GM19023 (cell line): ENCODE measurements around the gene SNRPD2.
"Not testable (repeated sequence)": the region's sequence is repeated elsewhere in the genome, so short reads cannot be mapped to it uniquely, and the experiment has no call there.

ENCODE experiments used
- ATAC-seq: cut with Tn5 transposase; IDR thresholded peaks from one replicate; pipeline ENCODE4 v1.9.1; 2021; ENCODE audit warnings: mild to moderate bottlenecking, moderate library complexity; ENCODE audit not compliant: unreplicated experiment

The SNRPD2 gene

DNA sequence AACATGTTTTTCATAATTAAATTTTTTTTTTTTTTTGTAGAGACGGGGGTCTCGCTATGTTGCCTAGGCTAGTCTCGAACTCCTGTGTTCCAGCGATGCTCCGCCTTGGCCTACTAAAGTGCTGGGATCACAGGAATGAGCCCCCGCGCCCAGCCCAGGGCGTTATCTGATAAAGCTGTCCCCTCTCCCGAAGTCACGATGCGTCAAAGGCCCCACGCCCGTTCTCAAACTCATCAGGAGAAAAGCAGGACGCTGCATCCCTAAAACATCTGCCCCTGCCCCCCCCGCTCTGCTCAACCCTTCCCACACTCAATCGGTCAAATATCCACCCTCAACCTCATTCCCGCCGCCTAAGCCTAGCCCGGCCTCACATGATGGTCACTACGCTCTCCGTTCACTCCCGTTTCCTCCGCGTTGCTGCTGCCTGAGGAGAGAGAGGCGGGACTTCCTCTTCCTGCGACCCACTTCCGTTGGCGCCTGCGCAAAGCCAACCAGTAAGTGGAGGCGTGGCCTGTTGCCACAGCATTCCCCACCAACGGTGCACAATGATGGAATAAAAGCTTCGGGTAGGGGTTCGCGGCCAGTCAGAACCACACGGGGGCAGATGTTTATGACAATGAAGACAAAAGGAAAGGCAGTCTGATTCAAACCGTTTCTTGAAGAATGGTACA is at the start of gene SNRPD2:
Gene SNRPD2, minus strand, starts transcription at position 438 of the 671 bp plus-strand sequence. Its CDS starts 65 bp downstream, at position 373.
- peak; percentile 59 for ATAC-seq

DNA sequence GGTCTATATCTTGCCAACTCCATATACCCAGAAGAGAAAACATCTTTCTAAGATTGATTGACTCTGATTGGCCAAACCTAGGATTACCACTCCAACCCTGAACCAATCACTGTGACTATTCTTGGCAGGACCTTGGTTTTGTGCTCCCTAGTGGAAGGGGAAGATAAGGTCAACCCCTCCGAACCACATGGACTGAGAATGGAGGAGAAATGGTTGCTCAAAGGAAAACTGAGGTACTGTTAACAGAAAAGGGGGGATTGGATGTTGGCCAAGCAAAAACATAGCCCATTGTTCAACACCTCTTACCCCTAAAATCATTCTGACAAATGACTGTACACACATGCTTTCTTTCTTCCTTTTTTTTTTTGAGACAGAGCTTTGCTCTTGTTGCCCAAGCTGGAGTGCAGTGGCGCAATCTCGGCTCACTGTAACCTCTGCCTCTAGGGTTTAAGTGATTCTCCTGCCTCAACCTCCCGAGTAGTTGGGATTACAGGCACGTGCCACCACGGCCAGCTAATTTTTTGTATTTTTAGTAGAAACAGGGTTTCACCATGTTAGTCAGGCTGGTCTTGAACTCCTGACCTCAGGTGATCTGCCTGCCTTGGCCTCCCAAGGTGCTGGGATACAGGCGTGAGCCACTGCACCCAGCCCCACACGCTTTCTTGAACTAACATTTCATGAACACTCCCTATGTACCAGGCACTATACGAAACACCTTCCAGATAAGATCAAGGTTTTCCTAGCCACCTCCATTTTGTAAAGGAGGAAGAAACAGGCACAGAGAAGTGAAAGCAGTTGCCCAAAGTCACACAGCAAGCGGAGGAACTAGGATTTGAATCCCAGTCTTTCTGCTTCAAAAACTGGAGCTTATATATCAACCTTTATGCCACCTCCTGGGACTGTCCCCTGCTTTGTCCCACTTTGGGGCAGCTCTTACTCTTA is 48.0 kb upstream of the SNRPD2 start:
- ATAC-seq, result no peak

DNA sequence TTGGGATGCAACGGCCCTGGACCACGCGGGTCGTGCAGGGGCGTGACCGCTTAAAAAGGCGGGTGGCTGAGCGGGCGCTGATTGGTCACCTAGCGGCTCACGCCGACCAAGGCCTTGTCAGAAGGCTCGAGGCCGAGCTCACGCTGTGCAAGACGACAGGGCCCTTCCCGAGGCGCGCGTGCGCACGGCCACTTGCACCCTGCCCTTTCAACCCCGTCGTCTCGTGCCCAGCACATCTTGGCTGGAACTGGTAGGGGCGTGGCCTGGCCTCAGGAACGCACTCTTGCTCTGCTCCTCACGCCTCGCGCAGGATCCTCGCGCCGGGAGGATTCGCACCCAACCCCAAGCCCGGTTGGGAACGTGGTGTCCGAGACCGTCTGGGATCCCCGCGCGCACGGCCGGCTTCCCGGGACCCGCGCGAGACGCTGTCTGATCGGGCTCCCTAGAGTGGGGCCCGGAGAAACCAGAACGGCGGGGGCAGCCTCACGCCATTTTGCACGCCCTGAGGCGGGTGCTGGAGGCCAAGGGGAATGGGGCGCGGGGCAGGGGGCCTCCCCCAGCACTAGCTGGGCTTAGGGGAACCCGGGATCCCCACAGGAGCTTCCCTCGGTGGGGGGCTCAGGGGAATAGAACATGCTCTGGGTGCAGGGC is 41.5 kb upstream of the SNRPD2 start, which contains the start of gene MEIOSIN:
Gene MEIOSIN, plus strand, starts transcription at position 280 of the 651 bp plus-strand sequence. CDS start 1,938 bp downstream, outside the sequence.
- ATAC-seq, result no peak

DNA sequence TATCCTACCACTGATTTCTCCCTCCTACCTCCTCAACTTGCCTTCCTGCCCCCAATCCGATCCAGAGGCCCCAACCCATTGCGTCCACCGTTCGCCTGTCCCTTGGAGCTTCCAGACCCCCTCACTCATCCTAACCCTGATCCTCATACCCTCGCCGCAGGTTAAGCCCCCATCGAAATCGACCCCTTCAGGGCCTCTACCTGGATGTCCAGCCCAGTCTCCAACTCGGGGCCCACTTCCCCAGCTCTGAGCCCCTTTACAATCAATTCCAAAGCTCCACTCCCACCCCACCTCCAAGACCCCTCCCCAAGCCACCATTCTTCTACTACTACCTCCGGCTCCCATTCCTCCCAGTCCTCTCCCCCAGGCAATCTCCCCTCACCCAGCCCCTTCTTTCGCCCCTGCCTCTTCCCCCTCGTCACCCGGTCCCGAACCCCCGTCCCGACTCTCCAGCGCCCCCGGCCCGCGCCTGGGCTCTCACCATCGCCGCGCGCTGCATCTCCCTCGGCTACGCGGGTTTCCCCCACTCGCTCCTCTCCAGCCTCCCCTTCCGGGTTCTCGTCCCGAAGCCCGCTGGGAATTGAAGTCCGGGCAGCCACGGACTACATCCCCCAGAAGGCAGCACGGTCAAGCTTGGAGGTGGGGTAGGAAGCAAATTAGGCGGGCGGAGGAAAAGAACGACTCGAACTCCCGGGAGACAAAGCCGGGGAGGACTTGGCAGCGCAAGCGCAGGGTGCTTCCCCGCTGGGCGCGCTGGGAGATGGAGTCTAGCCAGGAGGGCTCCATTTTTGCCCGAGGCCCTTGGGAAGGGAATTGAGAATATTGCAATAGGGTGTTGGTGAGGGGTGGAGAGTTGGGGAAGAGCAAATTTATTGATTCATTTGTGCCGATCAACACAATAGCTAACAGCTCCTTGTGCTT is 38.9 kb upstream of the SNRPD2 start, which contains the start of gene FBXO46:
Gene FBXO46, minus strand, starts transcription at position 529 of the 921 bp plus-strand sequence. CDS start 17,401 bp downstream, outside the sequence.
- ATAC-seq, result peak; percentile 84

DNA sequence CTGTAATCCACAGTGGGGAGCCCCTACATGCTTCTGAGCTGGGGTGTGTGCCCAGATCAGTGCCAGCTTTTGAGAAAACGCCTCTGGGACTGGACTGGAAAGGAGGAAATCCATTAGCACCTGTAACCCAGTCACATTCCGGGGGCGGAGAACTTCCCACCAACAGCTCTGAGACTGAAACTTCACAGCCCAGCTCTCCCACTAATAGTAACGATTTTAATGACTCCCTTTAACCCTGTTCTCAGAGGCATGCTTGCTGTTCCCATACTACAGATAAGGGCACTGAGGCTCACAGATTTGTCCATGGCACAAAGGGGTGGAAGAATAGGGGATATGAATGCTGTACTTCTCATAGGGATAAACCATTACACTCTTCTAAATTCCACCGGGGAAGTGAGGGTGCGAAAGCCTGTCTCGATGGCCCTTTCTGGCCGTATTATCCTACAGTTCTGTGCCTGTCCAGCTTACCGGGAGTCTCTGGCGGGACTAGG is 38.1 kb upstream of the SNRPD2 start:
- ATAC-seq, result no peak

DNA sequence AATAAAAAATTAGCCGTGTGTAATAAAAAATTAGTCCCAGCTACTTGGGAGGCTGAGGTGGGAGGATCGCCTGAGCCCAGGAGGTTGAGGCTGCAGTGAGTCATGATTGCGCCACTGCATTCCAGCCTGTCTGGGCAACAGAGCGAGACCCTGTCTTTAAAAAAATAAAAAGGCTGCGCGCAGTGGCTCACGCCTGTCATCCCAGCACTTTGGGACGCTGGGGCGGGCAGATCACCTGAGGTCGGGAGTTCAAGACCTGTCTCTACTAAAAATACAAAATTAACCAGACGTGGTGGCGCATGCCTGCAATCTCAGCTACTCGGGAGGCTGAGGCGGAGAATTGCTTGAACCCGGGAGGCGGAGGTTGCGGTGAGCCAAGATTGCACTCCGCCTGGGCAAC is 36.9 kb upstream of the SNRPD2 start:
- ATAC-seq, result not testable (repeated sequence)

DNA sequence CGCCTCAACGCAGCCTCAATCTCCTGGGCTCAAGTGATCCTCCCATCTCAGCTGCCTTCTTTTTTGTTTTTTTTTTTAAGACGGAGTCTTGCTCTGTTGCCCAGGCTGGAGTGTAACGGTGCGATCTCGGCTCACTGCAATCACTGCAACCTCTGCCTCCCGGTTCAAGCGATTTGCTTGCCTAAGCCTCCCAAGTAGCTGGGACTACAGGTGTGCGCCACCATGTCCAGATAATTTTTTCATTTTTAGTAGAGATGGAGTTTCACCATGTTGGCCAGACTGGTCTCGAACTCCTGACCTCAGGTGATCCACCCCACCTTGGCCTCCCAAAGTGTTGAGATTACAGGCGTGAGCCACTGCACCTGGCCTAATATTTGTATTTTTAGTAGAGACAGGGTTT is 28.3 kb upstream of the SNRPD2 start:
- ATAC-seq, result not testable (repeated sequence)

DNA sequence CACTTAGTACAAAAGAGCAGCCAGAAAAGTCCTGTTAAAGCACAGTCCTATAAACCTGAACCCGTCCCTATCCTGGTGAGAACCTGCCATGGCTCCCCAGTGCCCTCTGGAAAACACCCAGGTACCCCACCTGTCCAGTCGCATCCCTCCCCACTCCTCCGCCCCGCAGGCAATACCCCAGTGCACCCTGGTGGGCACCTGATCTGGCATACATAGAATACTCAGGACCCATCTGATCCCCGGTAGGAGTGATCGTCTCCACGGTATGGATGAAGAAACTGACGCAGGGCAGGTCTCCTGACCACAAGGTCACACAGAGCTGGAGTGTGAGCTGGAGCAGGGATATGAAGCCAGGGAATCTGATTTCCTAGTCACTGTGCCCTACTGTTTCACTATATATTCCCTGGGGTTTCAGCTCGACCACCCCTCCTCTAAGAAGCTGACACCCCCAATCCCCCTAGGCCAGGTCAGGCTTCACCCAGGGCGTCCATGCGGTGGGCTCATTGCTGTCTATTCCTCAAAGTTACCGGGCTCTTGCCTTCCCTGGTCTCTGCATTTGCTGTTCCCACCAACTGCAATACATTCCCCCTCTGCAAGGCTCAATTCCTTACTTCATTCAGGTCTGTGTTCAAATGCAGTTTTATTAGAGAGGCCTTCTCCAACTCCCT is 26.4 kb upstream of the SNRPD2 start:
- ATAC-seq, result no peak

DNA sequence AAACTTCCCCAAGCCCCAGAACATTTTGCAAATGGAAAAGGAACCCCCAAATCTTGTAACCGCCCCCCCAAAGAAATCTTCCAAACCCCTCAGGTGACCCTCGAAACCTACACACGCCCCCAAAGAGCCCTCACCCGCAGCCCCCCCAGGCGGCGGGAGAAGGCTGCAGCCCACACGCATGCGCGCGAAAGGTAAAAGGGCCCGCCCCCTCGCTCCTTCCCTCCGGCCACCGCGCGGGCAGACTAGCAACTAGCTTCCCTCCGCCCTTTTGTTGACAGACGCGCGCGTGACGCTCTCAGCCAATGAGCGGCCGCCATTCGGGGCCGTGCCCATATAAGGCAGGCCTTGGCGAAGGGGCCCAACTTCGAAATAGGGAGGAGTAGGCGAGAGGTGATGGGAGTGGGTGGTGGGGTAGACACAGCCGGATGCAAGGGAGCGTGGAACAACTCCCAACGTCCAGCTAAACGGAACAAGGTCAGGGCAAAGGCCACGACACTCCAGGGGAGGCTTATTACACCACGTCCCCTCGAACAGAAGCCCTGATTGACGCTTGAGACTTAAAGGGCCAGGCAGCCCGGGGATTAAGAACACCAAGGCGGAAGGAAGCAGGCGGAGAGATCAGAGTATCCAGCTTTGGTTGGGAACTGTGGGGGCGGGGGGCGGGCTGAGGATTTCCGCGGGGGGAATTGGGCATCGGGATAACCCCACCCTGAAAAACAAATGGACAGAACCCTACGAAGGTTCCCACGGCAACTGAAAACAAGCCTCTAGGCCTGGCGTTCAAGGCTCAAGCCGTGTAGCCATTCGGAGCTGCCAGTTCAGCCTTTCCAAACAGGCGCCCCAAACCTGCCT is 25.6 kb upstream of the SNRPD2 start:
- peak; percentile 93 for ATAC-seq

DNA sequence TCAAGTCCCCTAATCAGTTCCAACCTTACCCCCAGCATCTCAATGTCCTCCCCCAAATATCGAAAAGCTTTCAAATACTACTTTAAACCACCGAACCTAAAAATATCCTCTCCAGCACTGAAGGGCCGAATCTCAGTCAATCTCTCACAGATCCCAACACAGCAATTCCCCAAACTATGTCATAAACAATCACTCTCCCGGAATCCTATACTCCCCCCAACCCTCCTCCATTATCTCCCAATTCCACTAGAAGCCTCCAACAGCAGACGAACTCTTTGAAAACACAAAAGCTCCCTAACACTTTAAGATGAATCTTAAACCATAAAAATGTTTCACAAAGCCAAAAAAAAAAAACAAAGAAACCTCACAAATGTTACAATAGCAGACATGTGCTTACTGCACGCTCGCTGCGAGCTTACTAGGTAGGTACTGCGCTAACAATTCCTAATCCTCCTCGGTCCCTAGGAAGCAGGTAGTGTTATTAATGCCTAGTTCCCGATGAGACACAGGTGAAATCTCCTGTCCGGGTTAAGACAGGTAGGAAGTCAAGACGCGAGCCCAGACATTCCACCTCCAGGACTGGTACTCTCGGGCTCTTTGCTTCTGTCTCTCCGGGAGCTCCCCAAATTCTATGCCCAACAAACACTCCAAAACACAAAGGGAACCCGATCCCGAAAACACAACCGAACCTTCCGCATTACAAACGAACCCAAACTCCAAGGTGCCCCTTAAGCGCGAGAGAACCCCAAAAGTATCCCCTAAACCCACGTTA is 24.8 kb upstream of the SNRPD2 start:
- ATAC-seq, result no peak

DNA sequence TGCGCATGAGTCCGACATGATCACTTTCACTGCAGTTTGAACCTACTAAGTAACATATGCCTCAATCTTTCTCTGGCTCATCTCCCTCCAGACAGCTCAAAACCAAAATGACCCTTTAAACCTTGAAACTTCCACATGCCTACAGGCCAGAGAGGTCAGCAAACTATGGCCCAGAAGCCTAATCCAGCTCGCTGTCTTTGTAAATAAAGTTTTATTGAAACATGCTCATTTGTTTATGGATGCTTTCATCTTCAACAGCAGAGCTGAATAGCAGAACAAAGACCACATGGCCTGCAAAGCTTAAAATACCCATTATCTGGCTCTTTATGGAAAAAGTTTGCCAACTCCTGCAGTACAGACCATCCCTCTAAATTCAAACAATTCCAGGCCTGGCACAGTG is 23.4 kb upstream of the SNRPD2 start:
- no peak for ATAC-seq

DNA sequence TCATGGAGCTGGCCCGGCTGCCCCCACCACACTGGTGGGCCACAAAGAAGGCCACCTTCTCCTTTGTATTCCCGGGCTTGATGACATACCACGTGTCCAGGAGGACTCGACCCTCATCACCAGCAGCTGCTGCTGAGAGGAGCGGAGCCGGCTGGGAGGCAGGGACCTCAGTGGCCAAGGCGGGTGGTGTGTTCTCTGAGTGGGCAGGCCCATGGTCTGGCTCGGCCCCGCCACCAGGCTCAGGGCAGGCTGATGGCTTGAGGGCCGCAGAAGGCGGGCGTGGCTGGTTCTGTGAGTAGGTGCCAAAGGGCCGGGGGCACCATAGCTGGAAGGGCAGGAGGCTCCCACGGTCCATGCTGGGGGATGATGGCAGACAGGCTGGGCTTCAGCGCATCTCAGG is 21.4 kb upstream of the SNRPD2 start:
- ATAC-seq, result no peak

DNA sequence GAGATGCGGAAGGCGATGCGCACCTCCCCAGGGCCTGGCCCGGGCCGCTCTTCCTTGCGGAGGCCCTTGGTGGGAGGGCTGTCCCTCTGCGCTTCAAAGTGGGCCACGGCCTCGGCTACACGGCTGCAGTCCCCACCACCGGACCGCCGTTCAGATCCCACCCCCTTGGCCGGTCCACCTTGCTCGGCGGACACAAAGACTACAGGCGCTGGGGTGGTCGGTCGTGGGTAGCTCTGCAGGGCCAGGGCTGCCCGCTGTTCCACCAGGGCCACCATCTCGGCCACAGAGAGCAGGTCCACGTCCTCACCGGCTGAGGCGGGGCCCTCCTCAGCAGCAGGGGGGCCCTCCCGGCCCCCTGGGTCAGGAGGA is 20.9 kb upstream of the SNRPD2 start:
- ATAC-seq, result no peak

DNA sequence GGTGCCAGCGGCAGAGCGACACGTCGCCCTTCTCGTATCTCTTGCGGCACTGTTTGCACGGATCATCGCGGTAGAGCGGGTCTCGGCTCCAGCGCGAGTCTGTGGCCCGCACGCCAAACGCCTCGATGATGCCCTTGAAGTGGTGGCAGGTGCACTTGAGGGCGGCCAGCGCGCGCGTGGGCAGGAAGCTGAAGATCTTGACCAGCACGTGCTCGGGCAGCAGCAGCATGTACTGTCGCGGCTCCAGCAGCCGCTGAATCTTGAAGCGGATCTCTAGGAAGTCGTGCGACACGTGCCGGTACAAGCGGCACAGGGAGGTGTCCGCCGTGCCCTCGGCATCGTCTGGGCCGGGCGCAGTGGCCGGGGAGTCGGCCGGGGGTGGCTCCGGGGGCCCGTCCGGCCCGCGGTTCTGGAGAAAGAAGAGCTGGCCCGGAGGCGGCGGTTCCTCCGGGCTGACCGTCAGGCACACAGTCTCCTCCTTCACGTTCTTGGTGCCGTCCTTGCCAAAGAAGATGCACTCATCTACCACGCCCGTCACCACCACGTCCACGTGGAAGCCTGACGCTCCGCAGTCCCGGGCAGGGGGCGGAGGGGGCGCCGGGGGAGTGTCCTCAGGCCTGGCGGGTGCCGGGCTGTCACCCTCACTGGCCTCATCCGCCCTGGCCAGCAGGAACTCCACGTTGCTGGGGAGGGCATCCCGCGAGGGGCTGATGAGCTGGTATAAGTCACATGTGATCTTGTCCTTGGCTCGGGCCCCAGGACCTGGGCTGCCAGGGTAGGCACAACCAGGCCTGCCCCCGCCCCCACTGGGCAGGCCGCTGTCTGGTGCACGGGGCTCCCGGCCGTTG is 20.3 kb upstream of the SNRPD2 start:
- no peak for ATAC-seq

DNA sequence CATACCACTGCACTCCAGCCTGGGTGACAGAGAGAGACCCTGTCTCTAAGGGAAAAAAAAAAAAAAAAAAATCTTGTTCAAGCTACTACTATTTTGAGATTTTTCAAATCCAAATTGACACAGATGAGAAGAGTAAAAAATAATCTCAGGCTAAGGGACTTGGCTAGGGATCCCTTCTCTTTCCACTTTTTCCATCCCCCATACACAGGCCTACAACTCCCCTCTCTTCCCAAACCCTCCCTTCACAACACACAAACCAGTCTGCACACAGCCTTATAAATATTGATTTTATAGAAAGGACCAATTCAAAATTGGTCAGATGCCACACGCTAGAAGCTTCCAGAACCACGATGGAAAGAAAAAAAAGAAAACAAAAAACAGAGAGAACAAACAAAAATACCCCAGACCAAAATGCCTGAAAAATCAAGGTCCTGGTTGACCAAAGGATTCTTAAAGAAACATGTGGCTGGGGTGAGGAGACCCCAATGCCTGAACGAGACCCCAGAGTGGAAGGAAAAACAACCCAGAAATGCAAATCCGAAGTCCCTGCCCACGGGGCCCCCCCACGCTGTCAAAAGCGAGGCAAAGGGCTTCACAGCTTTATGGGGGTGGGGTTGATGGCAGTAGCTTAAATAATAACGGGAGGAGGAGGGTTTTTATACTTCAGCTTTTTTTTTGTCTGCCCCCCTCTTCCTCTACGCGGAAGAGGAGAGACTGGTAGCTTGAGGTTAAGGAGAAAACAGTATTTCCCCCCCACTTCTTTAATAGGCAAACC is 18.8 kb upstream of the SNRPD2 start:
- no peak for ATAC-seq

DNA sequence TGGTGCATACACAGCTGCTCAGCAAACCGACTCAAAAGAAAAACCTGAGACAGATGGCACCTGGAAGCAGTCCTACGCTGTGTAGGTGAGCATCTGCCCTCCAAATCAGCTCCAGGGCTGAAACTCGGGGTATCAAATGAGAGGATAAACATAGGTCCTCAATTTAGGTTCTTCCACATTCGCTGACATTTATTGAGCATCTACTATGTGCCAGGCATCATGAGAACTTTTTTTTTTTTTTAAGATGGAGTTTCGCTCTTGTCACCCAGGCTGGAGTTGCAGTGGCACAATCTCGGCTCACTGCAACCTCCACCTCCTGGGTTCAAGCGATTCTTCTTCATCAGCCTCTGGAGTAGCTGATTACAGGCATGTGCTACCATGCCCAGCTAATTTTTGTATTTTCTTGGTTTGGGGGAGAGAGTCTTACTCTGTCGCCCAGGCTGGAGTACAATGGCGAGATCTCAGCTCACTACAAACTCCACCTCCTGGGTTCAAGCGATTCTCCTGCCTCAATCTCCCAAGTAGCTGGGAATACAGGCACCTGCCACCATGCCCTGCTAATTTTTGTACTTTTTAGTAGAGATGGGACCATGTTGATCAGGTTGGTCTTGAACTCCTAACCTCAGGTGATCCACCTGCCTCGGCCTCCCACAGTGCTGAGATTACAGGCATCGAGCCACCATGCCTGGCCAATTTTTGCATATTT is 14.1 kb upstream of the SNRPD2 start:
- ATAC-seq, result no peak
